Head of caudate nucleus (tissue), 42 donors: ENCODE results near the gene DENND5A.
A peak's percentile ranks its signal among the peaks of the same experiment; 100 is the strongest.

ENCODE experiments used
- DNase-seq, 42 donors: peaks; one replicate each; pipeline versions ENCODE4 v3.0.0 to v3.0.0-alpha.2; 2020 to 2021; ENCODE audit warnings: mixed read lengths in 7 of 42
- intact Hi-C: fragments of 100-400 bp; cut with DNase I; formaldehyde crosslinking; loops from one replicate; pipeline ENCODE4 v1.15.0; 2022

The DENND5A gene

GRCh38 chr11:9094420-9094819 lies 170.7 kb downstream of the DENND5A start:
- intact Hi-C loops, result no loop called here

DNA sequence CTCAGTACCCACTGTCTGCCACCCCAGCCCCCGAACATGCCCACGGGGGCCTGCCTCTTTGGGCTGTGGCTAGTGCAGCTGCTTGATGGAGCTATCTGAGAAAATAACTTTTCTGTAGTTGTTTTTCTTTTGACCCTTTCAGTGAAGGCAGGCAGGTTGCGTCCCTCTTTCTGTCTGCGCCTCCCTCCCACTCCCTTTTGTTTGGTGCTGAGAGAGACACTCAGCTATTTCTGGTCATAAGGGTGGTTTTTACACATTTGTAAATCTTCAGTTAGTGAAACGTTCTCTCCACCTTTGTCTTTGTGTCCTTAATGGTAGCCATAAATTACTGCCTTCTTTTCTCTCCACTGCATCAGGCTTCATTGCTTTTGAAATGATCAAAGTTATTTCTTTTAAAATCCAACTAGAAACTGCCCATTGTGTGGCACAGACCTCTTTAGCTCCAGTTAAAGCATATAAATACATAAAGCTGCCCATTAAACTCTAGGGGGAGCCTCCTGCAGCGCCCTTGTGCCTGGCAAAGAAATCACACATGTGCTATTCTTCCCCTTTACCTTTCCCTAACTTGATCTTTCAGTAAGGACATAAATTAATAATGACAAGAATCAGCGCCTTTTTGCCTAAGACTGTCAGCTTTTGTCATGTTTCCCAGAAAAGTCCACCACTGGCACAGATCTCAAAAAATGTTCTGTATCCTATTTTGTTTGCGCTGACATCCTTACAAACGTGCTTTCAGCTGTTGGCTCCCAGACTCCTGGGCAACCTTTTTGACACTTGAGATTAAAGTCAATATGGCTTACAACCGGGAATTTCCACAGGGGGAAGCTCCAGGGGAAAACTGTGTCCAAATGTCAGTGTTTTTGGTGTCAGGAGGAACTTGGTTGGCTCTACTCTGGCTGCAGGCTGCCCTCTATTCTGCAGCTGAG lies 172.0 kb downstream of the DENND5A start:
- DNase-seq, result peak in 1 of 42 donors; percentile 35
- intact Hi-C loops, result no loop called here

More at GRCh38 chr11:9094420-9094819, 170.7 kb downstream of the DENND5A start:
- DNase-seq, result peak in 1 of 42 donors; percentile 12

DNA sequence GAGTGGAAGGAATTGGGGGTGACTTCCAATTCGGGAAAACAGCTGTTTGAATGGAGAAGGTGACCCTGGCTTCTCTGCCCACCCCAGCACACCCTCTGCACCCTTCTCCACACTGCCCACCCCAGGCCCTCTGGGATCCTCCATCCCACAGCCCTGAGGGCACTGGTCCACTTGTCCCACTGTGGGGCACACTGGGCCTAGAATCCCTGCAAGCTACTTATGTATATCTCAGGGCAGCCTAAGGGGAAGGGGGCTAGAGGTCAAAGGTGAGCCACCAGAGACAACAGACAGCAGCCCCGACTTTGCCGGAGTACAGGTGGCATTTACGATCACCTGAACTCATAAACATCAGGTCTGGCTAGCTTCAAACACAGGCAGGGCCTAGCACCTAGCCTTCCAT lies 173.1 kb downstream of the DENND5A start:
- intact Hi-C loops, result no loop called here
- no peak for DNase-seq

DNA sequence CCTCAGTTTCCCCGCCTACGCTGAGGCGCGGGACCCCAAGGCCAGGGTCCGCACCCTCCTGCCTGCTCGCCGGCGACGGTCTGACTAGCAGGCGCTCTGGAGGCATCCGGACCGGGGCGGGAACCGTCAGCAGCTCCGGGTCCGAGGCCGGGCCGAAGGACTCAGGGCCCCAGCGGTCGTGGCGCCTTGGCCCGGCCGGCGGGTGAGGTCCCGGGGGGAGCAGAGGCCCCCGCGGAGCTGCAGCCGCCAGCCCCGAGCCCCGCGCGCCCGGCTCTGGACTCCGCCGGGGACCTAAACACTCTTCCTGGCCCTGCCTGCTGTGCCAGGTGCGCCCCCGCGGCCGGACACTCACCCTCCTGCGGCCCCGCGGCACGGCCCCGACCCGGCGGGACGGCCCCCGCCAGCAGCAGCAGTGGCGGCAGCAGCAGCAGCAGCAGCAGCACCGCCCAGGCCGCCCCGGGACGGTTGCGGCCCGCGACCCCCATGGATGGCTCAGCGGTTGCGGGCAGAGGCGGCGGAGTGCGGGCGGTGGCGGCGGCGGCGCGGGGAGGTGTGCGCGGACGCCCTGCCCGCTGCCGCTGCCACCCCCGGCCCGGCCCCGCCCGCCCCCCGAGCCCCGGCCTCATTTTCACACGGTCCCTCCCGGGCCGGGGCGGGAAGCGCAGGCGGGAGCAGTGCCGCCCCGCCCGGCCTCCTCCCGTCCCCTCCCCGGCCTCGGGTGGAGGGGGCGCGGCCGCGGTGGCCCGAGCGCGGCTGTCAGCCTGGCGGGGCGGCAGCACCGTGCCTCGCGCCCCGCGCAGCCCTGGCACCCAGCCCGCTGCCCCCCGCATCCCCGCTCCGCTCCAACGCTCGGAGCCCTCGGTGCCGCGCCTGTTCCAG lies 173.9 kb downstream of the DENND5A start, which contains the start of gene SCUBE2:
Gene SCUBE2, minus strand, starts transcription at position 556 of the 879 bp plus-strand sequence. Its CDS starts 71 bp downstream, at position 485.
- intact Hi-C loops, result no loop called here
- DNase-seq, result no peak

- intact Hi-C loops, result no loop called here
- DNase-seq, result peak in 1 of 42 donors; percentile 33
Observed at GRCh38 chr11:9090488-9091043, 174.6 kb downstream of the DENND5A start.

- DNase-seq, result peak in 1 of 42 donors; percentile 30
- intact Hi-C loops, result no loop called here
Observed at GRCh38 chr11:9089636-9090035, 175.5 kb downstream of the DENND5A start.

DNA sequence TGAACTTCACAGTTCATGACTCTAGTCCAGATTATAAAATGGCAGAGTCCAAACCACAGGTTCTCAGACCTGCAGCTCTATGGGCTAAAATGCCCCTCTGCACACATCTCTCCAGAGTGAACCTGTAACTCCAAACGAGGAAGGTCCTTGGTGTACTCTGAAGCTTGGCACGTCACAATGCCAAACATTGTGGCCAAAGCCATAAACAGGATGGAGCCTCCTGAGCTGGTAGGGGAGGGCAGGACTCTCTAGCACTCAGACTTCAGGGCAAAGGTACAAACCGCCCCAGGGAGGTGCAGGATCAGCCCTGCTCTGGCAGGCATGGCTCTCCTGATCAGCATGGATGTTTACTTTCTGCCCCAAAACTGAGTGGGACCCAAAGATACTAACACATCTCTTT lies 176.1 kb downstream of the DENND5A start:
- DNase-seq, result no peak
- intact Hi-C loops, result no loop called here
